BLaER1 treated with 17β-estradiol and CSF1 and Interleukin-3, amounts not matched to agents 10 nM and 100 nM (cell line): ENCODE data around the gene NECTIN2.

ENCODE experiments used
- H3K27ac ChIP-seq, 11 experiments: shearing (Covaris generic); formaldehyde crosslinking; 2 replicates each; pipeline ENCODE4 v1.8.1; 2022
- H3K27me3 ChIP-seq, 11 experiments: shearing (Covaris generic); formaldehyde crosslinking; 2 replicates each; pipeline ENCODE4 v1.8.1; 2022
- H3K36me3 ChIP-seq, 11 experiments: shearing (Covaris generic); formaldehyde crosslinking; 2 replicates each; pipeline ENCODE4 v1.8.1; 2022
- H3K4me1 ChIP-seq, 10 experiments: shearing (Covaris generic); formaldehyde crosslinking; 2 replicates each; pipeline ENCODE4 v1.8.1; 2022
- H3K4me2 ChIP-seq, 11 experiments: shearing (Covaris generic); formaldehyde crosslinking; 2 replicates each; pipeline ENCODE4 v1.8.1; 2022
- H3K4me3 ChIP-seq, 10 experiments: shearing (Covaris generic); formaldehyde crosslinking; 2 replicates each; pipeline ENCODE4 v1.8.1; 2022
- H3K9ac ChIP-seq, 11 experiments: shearing (Covaris generic); formaldehyde crosslinking; 2 replicates each; pipeline ENCODE4 v1.8.1; 2022
- H3K9me3 ChIP-seq, 11 experiments: shearing (Covaris generic); formaldehyde crosslinking; replicated peaks in 1 of 11; 2 replicates each; pipeline ENCODE4 v1.8.1; 2022
- H4K20me1 ChIP-seq, 11 experiments: shearing (Covaris generic); formaldehyde crosslinking; 2 replicates each; pipeline ENCODE4 v1.8.1; 2022
- Cebpa-rat ChIP-seq, 11 experiments: shearing (Covaris generic); IDR thresholded peaks; 2 replicates each; pipeline ENCODE4 v1.8.1; 2022

The NECTIN2 gene

DNA sequence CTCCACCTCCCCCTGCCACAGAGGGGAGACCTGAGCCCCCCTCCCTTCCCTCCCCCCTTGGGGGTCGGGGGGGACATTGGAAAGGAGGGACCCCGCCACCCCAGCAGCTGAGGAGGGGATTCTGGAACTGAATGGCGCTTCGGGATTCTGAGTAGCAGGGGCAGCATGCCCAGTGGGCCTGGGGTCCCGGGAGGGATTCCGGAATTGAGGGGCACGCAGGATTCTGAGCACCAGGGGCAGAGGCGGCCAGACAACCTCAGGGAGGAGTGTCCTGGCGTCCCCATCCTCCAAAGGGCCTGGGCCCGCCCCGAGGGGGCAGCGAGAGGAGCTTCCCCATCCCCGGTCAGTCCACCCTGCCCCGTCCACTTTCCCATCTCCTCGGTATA is 57.1 kb downstream of the NECTIN2 start:
- TF ChIP-seq Cebpa-rat (IDR thresholded peaks at IDR 0.05) = no peak
- peaks cover 39 to 65% (median 59%) of the 10 kb centered on the region in 11 experiments for H3K36me3 ChIP-seq
- H3K9ac ChIP-seq = no peak overlapping the region
- no peak overlapping the region for H3K4me3 ChIP-seq
- H3K27ac ChIP-seq = no peak overlapping the region
- peaks cover 0 to 64% (median 45%) of the 10 kb centered on the region in 11 experiments; a peak in 17 of 22 replicates for H4K20me1 ChIP-seq
- H3K4me2 ChIP-seq = no peak overlapping the region
- no peaks in the 10 kb centered on the region for H3K9me3 ChIP-seq
- peaks cover 0 to 22% (median 8%) of the 10 kb centered on the region in 10 experiments; a peak in 12 of 20 replicates for H3K4me1 ChIP-seq
- peaks cover 7 to 15% (median 9%) of the 10 kb centered on the region in 11 experiments; a peak in 19 of 22 replicates for H3K27me3 ChIP-seq

DNA sequence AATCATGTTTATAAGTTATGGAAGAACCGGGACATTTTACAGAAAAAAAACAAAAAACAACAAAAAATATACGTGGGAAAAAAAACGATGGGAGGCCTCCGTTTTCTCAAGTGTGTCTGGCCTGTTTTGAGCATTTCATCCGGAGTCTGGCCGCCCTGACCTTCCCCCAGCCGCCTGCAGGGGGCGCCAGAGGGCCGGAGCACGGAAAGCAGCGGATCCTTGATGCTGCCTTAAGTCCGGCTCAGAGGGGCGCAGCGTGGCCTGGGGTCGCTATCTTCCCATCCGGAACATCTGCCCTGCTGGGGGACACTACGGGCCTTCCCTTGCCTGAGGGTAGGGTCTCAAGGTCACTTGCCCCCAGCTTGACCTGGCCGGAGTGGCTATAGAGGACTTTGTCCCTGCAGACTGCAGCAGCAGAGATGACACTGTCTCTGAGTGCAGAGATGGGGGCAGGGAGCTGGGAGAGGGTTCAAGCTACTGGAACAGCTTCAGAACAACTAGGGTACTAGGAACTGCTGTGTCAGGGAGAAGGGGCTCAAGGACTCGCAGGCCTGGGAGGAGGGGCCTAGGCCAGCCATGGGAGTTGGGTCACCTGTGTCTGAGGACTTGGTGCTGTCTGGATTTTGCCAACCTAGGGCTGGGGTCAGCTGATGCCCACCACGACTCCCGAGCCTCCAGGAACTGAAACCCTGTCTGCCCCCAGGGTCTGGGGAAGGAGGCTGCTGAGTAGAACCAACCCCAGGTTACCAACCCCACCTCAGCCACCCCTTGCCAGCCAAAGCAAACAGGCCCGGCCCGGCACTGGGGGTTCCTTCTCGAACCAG is 57.7 kb downstream of the NECTIN2 start:
- Histone ChIP-seq H3K27me3 (peaks cover 7 to 15% (median 9%) of the 10 kb centered on the region in 11 experiments; a peak in 19 of 22 replicates), H3K9me3 (no peaks in the 10 kb centered on the region), H3K4me1 (peaks cover 0 to 22% (median 8%) of the 10 kb centered on the region in 10 experiments; a peak in 12 of 20 replicates), H3K4me2 (peak overlapping the region in 2 of 11 experiments; percentile 25 to 54; a peak in 3 of 22 replicates), H4K20me1 (peaks cover 0 to 58% (median 44%) of the 10 kb centered on the region in 11 experiments; a peak in 17 of 22 replicates), H3K9ac (peak overlapping the region in 2 of 11 experiments; percentile 8 to 40; a peak in 3 of 22 replicates), H3K4me3 (no peak overlapping the region), H3K36me3 (peaks cover 34 to 59% (median 54%) of the 10 kb centered on the region in 11 experiments), H3K27ac (peak overlapping the region in 1 of 11 experiments; percentile 29; a peak in 2 of 22 replicates)
- no peak for TF ChIP-seq Cebpa-rat (IDR thresholded peaks at IDR 0.05)

DNA sequence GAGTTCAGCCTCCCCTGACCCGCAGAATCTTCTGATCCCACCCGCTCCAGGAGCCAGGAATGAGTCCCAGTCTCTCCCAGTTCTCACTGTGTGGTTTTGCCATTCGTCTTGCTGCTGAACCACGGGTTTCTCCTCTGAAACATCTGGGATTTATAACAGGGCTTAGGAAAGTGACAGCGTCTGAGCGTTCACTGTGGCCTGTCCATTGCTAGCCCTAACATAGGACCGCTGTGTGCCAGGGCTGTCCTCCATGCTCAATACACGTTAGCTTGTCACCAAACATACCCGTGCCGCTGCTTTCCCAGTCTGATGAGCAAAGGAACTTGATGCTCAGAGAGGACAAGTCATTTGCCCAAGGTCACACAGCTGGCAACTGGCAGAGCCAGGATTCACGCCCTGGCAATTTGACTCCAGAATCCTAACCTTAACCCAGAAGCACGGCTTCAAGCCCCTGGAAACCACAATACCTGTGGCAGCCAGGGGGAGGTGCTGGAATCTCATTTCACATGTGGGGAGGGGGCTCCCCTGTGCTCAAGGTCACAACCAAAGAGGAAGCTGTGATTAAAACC is 58.4 kb downstream of the NECTIN2 start:
- no peak overlapping the region for H3K4me3 ChIP-seq
- no peak for TF ChIP-seq Cebpa-rat (IDR thresholded peaks at IDR 0.05)

DNA sequence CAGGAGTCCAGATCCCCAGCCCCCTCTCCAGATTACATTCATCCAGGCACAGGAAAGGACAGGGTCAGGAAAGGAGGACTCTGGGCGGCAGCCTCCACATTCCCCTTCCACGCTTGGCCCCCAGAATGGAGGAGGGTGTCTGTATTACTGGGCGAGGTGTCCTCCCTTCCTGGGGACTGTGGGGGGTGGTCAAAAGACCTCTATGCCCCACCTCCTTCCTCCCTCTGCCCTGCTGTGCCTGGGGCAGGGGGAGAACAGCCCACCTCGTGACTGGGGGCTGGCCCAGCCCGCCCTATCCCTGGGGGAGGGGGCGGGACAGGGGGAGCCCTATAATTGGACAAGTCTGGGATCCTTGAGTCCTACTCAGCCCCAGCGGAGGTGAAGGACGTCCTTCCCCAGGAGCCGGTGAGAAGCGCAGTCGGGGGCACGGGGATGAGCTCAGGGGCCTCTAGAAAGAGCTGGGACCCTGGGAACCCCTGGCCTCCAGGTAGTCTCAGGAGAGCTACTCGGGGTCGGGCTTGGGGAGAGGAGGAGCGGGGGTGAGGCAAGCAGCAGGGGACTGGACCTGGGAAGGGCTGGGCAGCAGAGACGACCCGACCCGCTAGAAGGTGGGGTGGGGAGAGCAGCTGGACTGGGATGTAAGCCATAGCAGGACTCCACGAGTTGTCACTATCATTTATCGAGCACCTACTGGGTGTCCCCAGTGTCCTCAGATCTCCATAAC is 59.5 kb downstream of the NECTIN2 start, which contains the start of gene APOE:
APOE (plus strand) TSS at position 360 of the 724 bp plus-strand sequence. CDS start 829 bp downstream, outside the sequence.
- peaks cover 0 to 42% (median 28%) of the 10 kb centered on the region in 11 experiments; a peak in 17 of 22 replicates for H4K20me1 ChIP-seq
- TF ChIP-seq Cebpa-rat (IDR thresholded peaks at IDR 0.05) = no peak
- peak within 1 kb of the TSS in 9 of 11 experiments; percentile 10 to 54 (median 32); a peak in 13 of 22 replicates for H3K4me2 ChIP-seq
- peaks cover 0 to 34% (median 17%) of the 10 kb centered on the region in 10 experiments; a peak in 16 of 20 replicates for H3K4me1 ChIP-seq
- peaks cover 24 to 42% (median 36%) of the 10 kb centered on the region in 11 experiments for H3K36me3 ChIP-seq
- no peak within 1 kb of the TSS; a peak in 1 of 22 replicates for H3K27ac ChIP-seq
- H3K4me3 ChIP-seq = peak within 1 kb of the TSS in 1 of 10 experiments; percentile 9; a peak in 1 of 20 replicates
- no peaks in the 10 kb centered on the region for H3K9me3 ChIP-seq
- peaks cover 7 to 15% (median 9%) of the 10 kb centered on the region in 11 experiments; a peak in 19 of 22 replicates for H3K27me3 ChIP-seq
- H3K9ac ChIP-seq = peak within 1 kb of the TSS in 3 of 11 experiments; percentile 9 to 64 (median 41); a peak in 4 of 22 replicates

More for the DNA sequence above, 58.4 kb downstream of the NECTIN2 start:
- H3K27ac ChIP-seq = no peak overlapping the region
- H4K20me1 ChIP-seq = peaks cover 0 to 53% (median 38%) of the 10 kb centered on the region in 11 experiments; a peak in 17 of 22 replicates
- peaks cover 7 to 15% (median 9%) of the 10 kb centered on the region in 11 experiments; a peak in 19 of 22 replicates for H3K27me3 ChIP-seq
- H3K4me2 ChIP-seq = peak overlapping the region in 1 of 11 experiments; percentile 54; a peak in 2 of 22 replicates
- no peaks in the 10 kb centered on the region for H3K9me3 ChIP-seq
- peaks cover 0 to 23% (median 8%) of the 10 kb centered on the region in 10 experiments; a peak in 12 of 20 replicates for H3K4me1 ChIP-seq
- H3K9ac ChIP-seq = no peak overlapping the region; a peak in 1 of 22 replicates
- H3K36me3 ChIP-seq = peaks cover 34 to 53% (median 47%) of the 10 kb centered on the region in 11 experiments

DNA sequence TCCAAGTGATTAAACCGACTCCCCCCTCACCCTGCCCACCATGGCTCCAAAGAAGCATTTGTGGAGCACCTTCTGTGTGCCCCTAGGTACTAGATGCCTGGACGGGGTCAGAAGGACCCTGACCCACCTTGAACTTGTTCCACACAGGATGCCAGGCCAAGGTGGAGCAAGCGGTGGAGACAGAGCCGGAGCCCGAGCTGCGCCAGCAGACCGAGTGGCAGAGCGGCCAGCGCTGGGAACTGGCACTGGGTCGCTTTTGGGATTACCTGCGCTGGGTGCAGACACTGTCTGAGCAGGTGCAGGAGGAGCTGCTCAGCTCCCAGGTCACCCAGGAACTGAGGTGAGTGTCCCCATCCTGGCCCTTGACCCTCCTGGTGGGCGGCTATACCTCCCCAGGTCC is 61.5 kb downstream of the NECTIN2 start:
- Histone ChIP-seq H3K9ac (peak overlapping the region in 1 of 11 experiments; percentile 24; a peak in 1 of 22 replicates), H3K4me1 (peaks cover 0 to 54% (median 35%) of the 10 kb centered on the region in 10 experiments; a peak in 17 of 20 replicates)

DNA sequence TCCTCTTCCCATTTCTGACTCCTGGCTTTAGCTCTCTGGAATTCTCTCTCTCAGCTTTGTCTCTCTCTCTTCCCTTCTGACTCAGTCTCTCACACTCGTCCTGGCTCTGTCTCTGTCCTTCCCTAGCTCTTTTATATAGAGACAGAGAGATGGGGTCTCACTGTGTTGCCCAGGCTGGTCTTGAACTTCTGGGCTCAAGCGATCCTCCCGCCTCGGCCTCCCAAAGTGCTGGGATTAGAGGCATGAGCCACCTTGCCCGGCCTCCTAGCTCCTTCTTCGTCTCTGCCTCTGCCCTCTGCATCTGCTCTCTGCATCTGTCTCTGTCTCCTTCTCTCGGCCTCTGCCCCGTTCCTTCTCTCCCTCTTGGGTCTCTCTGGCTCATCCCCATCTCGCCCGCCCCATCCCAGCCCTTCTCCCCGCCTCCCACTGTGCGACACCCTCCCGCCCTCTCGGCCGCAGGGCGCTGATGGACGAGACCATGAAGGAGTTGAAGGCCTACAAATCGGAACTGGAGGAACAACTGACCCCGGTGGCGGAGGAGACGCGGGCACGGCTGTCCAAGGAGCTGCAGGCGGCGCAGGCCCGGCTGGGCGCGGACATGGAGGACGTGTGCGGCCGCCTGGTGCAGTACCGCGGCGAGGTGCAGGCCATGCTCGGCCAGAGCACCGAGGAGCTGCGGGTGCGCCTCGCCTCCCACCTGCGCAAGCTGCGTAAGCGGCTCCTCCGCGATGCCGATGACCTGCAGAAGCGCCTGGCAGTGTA is 62.2 kb downstream of the NECTIN2 start:
- no peak overlapping the region for H3K27ac ChIP-seq
- H3K4me2 ChIP-seq = no peak overlapping the region
- no peak for TF ChIP-seq Cebpa-rat (IDR thresholded peaks at IDR 0.05)
- H3K4me1 ChIP-seq = peaks cover 0 to 60% (median 41%) of the 10 kb centered on the region in 10 experiments; a peak in 17 of 20 replicates
- no peaks in the 10 kb centered on the region for H3K9me3 ChIP-seq
- H3K27me3 ChIP-seq = peaks cover 7 to 15% (median 9%) of the 10 kb centered on the region in 11 experiments; a peak in 19 of 22 replicates
- peaks cover 0 to 15% (median 10%) of the 10 kb centered on the region in 11 experiments; a peak in 16 of 22 replicates for H3K36me3 ChIP-seq
- H3K4me3 ChIP-seq = no peak overlapping the region
- H4K20me1 ChIP-seq = peaks cover 0 to 15% (median 10%) of the 10 kb centered on the region in 11 experiments; a peak in 16 of 22 replicates
- peak overlapping the region in 1 of 11 experiments; percentile 24; a peak in 2 of 22 replicates for H3K9ac ChIP-seq

More for the DNA sequence above, 61.5 kb downstream of the NECTIN2 start:
- Histone ChIP-seq H3K27me3 (peaks cover 7 to 15% (median 9%) of the 10 kb centered on the region in 11 experiments; a peak in 19 of 22 replicates), H3K4me2 (no peak overlapping the region), H3K27ac (no peak overlapping the region), H3K36me3 (peaks cover 3 to 22% (median 16%) of the 10 kb centered on the region in 11 experiments), H4K20me1 (peaks cover 0 to 22% (median 16%) of the 10 kb centered on the region in 11 experiments; a peak in 17 of 22 replicates), H3K4me3 (no peak overlapping the region), H3K9me3 (no peaks in the 10 kb centered on the region)
- TF ChIP-seq Cebpa-rat (IDR thresholded peaks at IDR 0.05) = no peak

DNA sequence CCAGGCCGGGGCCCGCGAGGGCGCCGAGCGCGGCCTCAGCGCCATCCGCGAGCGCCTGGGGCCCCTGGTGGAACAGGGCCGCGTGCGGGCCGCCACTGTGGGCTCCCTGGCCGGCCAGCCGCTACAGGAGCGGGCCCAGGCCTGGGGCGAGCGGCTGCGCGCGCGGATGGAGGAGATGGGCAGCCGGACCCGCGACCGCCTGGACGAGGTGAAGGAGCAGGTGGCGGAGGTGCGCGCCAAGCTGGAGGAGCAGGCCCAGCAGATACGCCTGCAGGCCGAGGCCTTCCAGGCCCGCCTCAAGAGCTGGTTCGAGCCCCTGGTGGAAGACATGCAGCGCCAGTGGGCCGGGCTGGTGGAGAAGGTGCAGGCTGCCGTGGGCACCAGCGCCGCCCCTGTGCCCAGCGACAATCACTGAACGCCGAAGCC is 62.8 kb downstream of the NECTIN2 start:
- Histone ChIP-seq H4K20me1 (peaks cover 0 to 9% (median 6%) of the 10 kb centered on the region in 11 experiments; a peak in 13 of 22 replicates), H3K9ac (no peak overlapping the region), H3K27ac (no peak overlapping the region), H3K36me3 (peaks cover 0 to 9% (median 7%) of the 10 kb centered on the region in 11 experiments; a peak in 7 of 22 replicates), H3K4me3 (no peak overlapping the region), H3K4me1 (peaks cover 0 to 64% (median 46%) of the 10 kb centered on the region in 10 experiments; a peak in 18 of 20 replicates), H3K27me3 (peaks cover 7 to 15% (median 9%) of the 10 kb centered on the region in 11 experiments; a peak in 19 of 22 replicates), H3K4me2 (no peak overlapping the region), H3K9me3 (no peaks in the 10 kb centered on the region)
- TF ChIP-seq Cebpa-rat (IDR thresholded peaks at IDR 0.05) = no peak
